DMS53 (cell line): ENCODE measurements around the gene WFS1.

Source experiments
- DNase-seq: peaks from one replicate; lab custom pipeline; 2025; lab: John Stamatoyannopoulos, UW

The WFS1 gene, protein sequence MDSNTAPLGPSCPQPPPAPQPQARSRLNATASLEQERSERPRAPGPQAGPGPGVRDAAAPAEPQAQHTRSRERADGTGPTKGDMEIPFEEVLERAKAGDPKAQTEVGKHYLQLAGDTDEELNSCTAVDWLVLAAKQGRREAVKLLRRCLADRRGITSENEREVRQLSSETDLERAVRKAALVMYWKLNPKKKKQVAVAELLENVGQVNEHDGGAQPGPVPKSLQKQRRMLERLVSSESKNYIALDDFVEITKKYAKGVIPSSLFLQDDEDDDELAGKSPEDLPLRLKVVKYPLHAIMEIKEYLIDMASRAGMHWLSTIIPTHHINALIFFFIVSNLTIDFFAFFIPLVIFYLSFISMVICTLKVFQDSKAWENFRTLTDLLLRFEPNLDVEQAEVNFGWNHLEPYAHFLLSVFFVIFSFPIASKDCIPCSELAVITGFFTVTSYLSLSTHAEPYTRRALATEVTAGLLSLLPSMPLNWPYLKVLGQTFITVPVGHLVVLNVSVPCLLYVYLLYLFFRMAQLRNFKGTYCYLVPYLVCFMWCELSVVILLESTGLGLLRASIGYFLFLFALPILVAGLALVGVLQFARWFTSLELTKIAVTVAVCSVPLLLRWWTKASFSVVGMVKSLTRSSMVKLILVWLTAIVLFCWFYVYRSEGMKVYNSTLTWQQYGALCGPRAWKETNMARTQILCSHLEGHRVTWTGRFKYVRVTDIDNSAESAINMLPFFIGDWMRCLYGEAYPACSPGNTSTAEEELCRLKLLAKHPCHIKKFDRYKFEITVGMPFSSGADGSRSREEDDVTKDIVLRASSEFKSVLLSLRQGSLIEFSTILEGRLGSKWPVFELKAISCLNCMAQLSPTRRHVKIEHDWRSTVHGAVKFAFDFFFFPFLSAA

DNA sequence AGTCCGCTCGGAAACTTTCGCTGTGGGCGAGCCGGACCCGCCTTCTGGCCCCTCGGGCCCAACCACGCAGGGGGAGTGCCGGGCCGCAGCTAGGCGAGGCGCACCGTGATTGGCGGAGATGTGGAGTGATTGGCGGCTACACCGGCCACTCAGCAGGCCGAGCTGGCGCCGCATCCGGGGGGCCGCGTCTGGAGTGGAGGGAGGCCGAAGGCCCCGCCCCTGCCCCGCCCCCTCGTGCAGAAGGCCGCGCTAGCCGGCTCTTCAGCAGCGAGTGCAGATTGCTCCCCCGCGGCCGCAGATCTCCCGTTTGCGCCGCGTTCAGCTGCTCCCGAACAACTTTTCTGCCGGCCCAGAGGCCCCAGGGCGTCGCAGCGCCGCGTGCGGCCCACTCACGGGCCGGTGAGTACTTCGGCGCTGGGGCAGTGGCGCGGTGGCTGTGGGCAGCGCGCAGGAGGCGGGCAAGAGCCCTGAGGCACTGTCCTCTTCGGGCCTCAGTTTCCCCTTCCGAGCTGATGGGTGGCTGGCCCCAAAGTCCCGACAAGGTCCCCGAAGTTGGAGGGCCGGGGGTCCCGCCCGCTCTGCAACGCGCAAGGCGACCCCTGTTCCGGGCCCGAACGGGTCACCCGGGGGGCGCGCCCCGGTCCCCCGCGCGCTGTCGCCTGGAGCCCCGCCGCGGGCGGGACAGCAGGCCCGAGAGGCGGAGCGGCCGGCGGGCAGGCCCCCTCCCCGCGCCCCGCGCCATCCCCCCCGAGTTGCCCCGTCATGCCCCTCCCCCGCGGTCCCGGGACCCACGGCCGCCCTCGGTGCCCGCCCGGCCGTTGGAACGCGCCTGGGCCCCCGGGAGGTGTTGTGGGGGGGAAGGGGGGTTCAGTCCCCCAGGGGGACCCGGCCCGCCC, at the start of gene WFS1:
Gene WFS1, plus strand, starts transcription at position 235 of the 896 bp plus-strand sequence. CDS start 7,606 bp downstream, outside the sequence.
- peak; percentile 100 for DNase-seq

DNA sequence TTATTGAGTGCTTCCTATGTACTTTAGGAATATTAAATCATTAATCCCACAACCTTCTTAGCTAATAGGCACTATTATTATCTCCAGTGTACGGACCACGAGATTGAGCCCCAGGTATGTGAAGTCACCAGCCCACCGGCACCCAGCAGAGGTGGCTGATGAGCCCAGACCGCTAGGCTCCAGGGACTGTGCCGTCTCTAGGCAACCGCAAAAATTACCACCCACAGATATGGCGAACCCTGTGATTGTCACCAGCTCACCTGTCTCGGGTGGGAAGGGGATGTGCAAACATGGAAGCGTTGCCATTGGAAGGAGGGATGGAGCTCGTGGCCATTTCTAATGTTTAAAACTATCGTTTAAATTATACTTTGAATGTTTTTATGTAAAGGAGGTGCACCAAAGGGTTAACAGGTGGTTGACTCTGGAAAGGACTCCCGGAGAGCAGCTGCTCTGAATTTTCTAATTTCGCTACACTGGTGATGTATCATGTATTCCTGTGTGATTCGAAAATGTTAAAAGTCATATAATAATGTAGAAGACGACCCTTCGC, 48.3 kb upstream of the WFS1 start:
- DNase-seq: peak; percentile 76

DNA sequence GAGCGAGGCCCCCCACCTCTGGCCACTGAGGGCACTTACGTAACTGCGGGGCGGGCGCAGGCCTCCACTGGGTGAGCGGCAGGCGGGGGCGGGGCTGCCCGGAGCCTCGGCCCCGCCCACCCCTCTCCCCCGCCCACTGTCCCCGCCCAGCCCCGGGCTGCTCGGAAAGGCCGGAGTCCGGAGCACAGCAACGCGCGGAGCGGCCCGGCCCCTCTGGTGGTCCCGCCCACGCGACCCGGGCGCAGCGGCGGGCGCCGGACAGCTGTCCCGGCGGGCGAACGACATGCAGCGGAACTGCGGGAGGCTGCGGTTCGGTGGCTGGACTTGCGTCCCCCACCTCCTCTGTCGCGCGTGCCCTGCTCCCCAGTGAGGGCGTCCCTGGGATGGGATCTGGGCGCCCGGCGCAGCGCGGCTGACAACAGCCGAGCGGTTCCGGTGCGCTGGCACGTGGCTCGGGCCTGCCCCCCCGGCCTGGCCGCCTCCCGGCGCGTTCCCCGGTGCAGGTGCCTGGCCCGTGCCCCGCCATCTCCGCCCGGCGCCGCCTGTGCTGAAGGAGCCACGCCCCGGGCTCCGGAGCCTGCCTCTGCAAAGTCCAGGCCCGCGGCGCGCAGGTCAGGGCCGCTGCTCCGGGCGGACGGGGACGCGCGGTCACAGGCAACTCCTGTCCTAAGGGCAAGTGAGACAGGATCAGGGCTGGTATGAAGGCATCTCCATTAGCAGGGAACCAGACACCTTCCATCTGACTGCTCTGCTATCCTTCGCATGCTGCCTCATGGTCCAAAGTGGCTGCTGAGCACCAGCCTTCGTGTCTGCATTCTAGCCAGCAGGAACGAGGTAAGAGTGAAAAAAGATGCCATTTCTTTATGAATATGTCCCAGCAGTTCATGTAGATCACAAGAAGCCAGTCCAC, 47.5 kb upstream of the WFS1 start:
- DNase-seq: peak; percentile 91

DNA sequence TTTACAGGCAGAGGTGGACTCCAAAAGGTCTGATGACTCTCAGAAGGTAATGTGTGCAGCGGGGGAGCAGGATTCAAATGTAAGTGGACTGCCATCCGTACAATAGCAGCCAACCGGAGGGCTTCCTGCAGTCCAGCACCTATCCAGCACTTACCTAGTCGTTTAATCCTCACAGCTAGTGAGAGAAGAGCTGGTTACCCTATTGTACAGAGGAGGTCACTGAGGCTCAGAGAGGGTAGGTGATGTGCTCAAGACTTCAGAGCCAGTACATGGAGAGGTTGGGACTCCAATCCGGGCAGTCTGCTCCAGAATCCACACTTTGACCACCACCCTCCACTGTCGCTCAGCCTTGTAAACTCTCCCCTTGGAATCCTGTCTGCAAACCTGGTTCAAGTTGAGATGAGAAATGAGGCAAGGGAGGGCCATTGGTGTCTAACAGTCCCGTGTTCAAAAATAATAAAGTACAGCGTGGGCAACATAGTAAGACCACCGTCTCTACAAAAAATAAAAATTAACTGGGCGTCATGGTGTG, 46.8 kb upstream of the WFS1 start:
- DNase-seq: peak; percentile 78

DNA sequence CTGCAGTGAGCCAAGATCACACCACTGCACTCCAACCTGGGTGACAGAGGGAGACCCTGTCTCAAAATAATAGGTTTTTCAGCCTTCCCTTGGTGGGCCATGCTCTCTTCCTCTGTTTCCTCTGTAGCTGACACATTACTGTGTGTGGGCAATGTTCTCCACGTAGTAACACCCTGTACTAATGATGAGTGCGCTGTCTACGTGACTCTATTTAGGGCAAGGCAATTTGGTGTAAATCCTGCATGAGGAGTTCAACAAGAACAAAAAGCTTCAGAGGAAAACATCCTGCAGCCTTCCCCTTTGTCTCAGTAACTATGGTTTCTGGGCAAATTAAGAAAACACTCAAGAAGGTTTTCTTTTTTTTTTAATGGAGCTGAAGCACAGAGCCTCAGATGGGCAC, 44.9 kb upstream of the WFS1 start:
- DNase-seq: no peak

DNA sequence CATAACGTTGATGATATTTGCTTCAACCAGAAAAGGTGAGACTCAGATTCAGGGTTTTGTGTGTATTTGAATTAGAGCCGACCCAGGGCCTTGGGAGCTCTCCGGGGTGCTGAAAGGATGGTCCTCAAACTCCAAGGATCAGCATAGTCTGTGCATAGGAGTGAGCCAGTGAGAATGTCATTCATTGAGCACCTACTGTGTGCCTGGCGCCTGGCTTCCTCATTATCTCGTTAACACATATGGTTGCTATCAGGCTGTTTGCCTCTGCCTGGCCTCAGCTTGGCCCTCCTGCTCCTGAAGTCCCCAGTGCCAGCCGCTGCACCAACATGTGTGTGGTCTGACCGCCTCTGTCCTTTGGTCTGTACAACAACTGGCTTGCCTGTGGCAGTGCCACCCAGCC, 44.2 kb upstream of the WFS1 start:
- peak; percentile 51 for DNase-seq

DNA sequence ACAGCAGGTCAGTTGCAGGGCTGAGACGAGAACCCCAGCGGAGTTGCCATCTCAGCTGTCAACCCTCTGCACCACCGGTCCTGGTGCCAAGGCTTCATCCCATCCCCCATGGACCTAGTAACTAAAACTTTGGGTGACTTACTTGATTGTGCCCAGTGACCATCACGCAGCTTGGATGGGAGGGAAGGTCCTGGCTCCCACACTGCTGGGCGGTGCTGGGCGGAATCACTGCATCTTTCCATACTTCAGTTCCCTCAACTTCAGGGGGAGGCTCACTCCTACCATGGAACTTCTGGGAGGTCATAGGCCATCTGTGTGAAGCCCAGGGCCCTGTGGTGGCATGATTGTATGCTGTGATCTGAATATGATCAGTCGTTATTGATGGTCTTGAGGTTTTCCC, 43.1 kb upstream of the WFS1 start:
- no peak for DNase-seq

DNA sequence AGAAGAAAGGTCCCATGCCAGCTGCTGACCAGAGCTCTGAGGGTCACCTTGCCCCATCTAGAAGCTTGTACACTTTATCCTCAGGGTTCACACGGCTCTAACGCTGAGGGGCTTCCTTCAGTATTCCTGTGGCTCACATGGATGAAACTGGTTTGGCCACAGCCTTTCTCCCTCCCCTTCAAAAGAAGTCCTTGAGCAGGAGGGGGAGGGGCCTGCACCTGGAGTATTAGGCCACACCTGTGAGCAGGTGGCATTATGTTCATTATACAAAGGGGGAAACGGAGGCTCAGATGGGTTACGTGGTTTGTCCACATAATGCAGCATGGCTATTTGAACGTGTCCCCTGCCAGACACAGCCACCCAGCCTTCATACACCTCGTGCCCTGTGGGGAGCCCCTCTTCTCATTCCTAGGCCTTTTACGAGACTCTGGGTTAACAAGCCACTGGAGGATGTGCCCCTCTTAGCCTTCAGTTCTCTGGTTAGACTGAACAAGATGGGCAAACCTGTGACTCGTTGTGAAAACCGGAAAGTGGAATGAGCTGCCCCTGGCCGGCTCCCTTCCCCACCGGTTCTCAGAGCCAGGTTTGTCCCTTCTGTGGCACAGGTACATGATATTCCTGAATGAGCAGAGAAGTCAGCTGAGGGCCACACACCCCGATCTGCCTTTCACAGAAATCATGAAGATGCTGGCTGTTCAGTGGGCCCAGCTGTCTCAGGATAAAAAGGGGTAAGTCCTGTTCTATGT, 42.1 kb upstream of the WFS1 start:
- DNase-seq: peak; percentile 82

DNA sequence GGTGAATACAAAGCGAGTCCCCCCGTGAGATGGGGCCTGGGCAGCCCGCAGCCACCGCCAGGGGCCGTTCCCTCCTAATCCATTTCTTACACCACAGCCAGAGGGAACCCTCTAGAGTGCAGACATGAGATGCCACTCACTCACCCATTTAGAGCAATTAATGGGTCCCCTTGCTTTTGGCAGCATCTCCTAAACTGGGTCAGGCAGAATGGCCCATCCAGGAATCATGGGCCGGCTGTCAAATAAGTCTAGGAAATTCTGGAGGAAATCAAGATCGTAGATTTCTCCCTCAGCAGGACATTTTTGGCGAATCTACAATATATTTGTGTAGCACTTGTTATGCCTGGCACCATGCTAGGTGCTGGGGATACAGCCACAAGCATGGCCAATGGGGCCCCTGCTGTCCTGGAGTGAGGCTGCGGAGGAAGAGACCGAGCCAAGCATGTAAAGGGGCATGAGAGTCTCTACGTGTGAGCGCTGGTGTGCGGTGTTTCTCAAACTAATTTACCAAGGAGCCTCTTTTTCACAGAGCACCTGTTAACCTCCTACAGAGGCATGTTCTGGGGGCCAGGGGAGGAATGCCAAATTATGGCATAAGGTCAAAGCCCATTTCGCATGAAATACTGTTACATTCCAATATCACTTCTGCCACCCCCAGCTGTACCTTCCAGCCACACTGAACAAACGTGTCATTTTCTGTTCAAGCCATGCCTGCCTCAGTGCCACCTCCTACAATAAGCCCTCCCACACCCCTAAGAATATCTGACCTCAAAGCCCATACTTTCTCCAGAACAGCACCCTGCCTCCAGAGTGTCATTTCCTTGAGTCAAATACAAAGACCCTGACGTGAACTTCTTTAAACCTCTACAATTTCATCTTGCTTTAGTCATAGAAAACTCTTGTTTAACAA, 41.2 kb upstream of the WFS1 start:
- no peak for DNase-seq

DNA sequence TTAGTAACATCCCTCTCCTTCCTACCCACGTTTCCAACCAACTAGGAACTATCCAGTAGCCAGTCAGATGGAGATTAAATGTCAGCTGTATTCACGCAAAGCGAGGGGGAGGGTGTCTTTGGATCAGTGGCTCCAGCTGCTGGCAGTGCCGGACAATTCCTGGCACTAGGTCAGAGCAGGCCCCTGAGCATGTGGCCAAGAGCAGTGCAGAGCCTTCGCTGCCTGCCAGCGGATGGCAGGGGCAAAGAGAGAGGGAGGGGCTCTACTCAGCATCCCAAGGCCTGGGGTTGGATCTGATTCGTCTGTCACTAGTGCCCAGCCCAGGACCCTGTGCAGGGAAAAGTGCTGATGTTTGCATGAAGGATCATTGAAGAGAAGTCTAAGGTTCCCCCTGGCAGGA, 40.6 kb upstream of the WFS1 start:
- peak; percentile 89 for DNase-seq

DNA sequence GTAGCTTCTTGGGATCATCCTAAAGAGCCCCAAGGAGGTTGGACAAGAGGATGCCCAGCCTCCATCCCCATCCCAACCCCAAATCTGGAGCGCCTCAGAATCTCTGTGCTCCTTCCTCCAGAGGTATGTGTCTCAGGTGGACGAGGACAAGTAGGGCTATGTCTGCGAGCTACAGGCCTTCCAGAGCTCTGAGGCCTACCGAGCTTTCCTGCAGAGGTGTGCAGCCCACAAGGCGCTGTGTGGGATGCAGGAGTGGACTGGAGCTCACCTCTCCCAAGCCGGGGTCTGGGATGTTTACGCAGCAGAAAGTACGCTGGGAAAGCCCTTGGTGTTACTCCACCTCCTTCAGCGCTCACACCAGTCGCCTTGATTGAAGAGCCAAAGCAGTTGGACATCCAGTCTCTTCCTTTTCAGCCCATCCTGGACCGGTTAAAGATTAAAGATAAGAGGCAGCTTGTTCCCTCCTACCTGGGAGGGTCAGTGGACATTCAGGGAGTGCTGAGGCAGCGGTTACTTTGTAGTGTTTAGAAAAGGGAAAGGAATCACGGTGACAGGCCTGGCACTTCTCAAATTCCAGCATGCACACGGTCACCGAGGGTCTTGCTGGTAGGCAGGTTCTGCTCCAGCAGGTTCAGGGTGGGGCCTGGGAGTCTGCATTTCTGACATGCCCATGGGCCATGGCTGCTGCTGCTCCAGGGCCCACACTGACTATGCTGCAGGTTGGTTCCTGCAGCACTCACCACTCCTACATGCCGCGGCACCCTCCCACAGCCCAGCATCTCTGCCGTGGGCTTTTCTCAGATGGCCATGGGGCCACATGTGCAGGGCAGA, 39.8 kb upstream of the WFS1 start:
- DNase-seq: peak; percentile 29

DNA sequence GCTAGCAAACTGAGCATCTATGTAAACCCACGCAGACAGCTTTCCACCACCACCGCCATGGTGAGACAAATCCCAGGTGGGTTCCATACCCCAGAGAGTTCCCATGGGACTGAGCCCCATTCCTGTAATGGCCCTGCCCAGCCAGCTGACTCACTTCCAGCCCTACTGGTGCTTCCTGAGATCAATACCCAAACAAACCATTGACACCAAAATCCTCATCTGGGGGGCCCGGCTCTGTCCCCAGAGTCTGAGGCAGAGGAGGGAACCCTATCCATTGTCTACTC, 39.2 kb upstream of the WFS1 start:
- DNase-seq: no peak

DNA sequence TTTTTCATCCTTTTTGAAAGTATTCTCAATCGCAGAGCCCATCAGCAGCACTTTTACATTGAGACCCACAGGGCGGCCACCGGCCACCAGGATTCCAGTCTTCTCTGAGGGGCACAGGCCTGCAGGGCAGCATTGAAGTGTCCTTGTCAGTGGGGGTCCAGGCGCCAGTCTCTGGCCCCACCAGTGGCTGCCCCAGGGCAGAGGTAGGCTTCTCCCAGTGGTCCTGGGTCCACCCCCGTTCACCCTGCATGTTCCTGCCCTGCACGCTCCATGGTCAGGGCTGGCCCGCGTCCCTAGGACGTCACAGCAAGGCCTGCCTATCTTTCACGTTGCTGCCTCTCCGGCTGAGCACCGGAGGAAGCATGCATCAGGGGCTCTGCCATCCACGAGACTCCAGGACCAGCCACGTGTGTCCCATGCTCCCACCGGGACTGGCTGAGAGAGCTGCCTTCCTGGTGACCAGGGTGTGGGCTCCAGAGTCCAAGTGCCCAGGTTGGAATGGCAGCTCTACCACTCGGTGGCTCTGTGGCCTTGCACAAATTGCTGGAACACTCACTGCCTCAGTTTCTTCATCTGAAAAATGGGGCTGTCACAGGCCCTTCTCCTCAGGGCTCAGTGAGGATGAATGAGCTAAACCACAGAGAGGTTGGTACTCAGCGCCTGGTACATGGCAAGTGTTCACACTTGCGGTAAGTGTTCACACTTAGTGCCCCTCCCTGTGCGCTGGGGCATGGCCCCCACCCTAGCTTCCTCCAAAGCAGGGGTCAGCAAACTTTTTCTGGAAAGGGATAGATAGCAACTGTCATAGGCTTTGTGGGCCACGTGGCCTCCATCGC, 38.6 kb upstream of the WFS1 start:
- no peak for DNase-seq

DNA sequence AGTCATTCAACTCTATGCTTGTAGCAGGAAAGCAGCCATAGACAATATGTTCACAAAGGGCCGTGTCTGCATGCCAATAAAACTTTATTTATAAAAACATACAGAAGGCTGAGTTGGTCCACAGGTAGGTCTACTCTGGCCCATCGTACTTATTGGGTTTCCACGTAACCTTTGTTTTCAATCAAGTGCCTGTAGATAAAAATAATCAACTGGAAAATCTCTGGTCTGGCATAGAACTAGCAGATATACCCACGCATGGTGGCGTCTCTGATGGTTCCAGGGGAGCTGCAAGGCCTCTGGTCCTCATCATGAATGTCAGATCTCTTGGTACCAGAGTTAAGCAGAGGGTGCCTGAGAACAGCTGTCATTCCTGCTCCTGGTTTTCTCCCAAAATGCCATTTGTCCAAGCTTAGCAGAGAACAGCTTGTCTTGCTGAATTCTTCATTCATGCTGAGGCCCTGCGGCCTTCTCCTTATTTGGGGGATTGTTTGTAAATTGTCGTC, 37.9 kb upstream of the WFS1 start:
- no peak for DNase-seq

DNA sequence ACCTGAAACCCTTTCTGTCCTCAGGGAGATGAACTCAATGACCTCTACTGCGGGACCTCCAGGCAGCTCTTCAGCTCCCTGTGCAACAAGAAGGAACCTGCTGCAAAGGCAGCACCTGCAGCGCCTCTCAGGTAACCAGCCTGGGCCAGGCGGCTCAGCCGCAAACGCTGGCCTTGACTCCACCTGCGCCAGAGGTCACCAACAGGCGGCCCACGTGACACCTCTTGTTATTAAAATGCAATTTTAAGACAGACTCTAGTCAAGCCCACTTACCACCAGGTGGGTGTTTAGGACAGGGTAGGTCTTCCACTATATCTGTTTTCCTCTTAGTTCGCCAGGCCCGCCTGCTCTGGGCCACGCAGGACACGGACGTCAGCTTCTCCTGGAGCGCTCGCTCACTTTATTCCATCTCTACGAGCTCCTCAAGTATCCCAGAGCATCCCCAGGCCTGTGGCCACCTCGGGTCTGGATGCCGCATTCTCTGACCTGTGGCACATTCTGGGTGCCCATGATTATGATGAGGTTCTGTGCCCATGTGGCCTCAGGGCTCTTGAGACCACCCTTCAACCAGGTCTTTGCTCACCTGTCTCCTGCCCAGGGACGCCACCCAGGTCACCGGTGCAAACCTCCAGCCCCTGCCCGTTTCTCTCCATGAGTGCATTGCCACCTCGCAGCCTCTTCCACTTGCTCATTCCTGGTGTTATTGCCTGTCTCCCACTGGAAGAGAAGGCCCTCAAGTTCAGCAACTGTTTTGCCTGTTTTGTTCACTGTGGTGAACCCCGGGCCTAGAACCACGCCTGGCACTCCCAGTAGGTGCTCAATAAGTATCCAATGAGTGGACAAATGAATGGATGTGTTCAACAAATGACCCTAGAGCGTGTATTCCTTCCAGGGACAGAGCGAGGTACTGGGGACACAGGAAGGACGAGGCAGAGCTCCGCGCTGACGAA, 36.5 kb upstream of the WFS1 start:
- no peak for DNase-seq

DNA sequence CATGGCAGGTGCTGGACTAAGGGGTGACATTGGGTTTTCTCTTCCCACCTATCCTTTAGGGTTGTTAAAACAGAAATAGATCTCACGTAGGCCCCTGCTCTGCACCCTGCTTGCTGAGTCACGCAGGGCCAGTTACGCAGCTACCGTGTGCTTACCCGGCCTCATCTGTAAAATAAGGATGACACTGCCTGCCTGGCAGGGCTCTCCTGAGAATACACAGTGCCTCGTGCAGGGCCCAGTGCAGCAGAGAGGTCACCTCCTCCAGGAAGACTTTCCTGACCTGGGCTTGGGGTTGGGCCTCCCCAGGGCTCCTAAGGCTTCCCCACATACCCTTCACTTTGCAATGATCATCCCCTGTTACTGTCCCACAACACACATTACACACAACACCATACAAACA, 35.7 kb upstream of the WFS1 start:
- DNase-seq: no peak
